GM19023 (cell line): ENCODE measurements around the gene PRR13.
A peak's percentile ranks its signal among the peaks of the same experiment; 100 is the strongest.
"Not testable (repeated sequence)": the region's sequence is repeated elsewhere in the genome, so short reads cannot be mapped to it uniquely, and the experiment has no call there.

Experiments used
- ATAC-seq: cut with Tn5 transposase; IDR thresholded peaks from one replicate; pipeline ENCODE4 v1.9.1; 2021; ENCODE audit warnings: mild to moderate bottlenecking, moderate library complexity; ENCODE audit not compliant: unreplicated experiment

The PRR13 gene

GRCh38 chr12:53441040-53441833 lies at the start of gene PRR13:
Gene PRR13 (plus strand): TSS chr12:53441734. CDS start chr12:53442715, 981 bp downstream.
- peak; percentile 99 for ATAC-seq

- ATAC-seq = no peak
Observed at GRCh38 chr12:53399896-53400295, 41.6 kb upstream of the PRR13 start.

- ATAC-seq = not testable (repeated sequence)
Observed at GRCh38 chr12:53402351-53402750, 39.2 kb upstream of the PRR13 start.

- ATAC-seq = no peak
Observed at GRCh38 chr12:53402871-53403270, 38.7 kb upstream of the PRR13 start.

- ATAC-seq = no peak
Observed at GRCh38 chr12:53410951-53411350, 30.6 kb upstream of the PRR13 start.

GRCh38 chr12:53413485-53414204 lies 27.9 kb upstream of the PRR13 start:
- ATAC-seq = no peak

GRCh38 chr12:53414756-53415417 lies 26.6 kb upstream of the PRR13 start:
- no peak for ATAC-seq

- not testable (repeated sequence) for ATAC-seq
Observed at GRCh38 chr12:53415752-53416389, 25.7 kb upstream of the PRR13 start.

- not testable (repeated sequence) for ATAC-seq
Observed at GRCh38 chr12:53417291-53417816, 24.2 kb upstream of the PRR13 start.

GRCh38 chr12:53418221-53418620 lies 23.3 kb upstream of the PRR13 start:
- ATAC-seq = no peak

- ATAC-seq = no peak
Observed at GRCh38 chr12:53419756-53420155, 21.8 kb upstream of the PRR13 start.

- ATAC-seq = not testable (repeated sequence)
Observed at GRCh38 chr12:53422247-53422646, 19.3 kb upstream of the PRR13 start.

- ATAC-seq = no peak
Observed at GRCh38 chr12:53423597-53423996, 17.9 kb upstream of the PRR13 start, which contains the start of gene AMHR2. Gene AMHR2 (plus strand): TSS chr12:53423855. CDS start chr12:53423935, 80 bp downstream.

- ATAC-seq = no peak
Observed at GRCh38 chr12:53424626-53425514, 16.7 kb upstream of the PRR13 start.

GRCh38 chr12:53425515-53426150 lies 15.9 kb upstream of the PRR13 start:
- no peak for ATAC-seq

GRCh38 chr12:53427905-53428594 lies 13.5 kb upstream of the PRR13 start:
- no peak for ATAC-seq

- ATAC-seq = no peak
Observed at GRCh38 chr12:53428741-53429140, 12.8 kb upstream of the PRR13 start.

- no peak for ATAC-seq
Observed at GRCh38 chr12:53430116-53430515, 11.4 kb upstream of the PRR13 start.

- ATAC-seq = no peak
Observed at GRCh38 chr12:53431187-53431586, 10.3 kb upstream of the PRR13 start.
